ENCODE data around the gene HPD.
"Not testable (repeated sequence)": the region's sequence is repeated elsewhere in the genome, so short reads cannot be mapped to it uniquely, and the experiment has no call there.

The HPD gene

DNA sequence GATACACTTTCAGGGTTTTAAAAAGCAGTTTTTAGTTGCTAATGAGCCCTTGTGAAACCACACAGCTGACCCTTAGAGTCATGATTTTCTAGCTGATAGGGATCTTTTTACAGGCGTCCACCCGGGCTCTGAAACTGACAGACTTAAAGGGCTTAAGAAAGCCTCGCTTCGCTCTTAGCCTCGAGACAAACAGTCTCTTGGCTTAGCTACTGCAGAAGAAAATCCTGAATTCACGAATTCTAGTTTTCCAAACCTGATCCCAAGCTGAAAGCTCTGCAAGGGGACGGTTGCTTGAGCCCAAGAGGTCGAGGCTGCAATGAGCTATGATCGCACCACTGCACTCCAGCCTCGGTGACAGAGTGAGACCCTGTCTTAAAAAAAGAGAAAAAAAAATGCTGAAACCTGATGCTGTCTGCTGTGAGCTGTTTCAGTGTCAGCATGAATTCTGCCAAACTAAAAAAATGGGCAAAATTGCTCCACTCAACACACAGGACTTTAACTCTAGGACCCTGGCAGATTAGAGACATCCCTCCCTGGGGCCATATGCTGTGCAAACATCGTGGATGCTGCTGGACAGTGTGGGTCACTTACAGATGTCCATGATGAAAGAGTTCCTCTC is 3.1 kb upstream of the HPD start:
- DNase-seq = no peak

DNA sequence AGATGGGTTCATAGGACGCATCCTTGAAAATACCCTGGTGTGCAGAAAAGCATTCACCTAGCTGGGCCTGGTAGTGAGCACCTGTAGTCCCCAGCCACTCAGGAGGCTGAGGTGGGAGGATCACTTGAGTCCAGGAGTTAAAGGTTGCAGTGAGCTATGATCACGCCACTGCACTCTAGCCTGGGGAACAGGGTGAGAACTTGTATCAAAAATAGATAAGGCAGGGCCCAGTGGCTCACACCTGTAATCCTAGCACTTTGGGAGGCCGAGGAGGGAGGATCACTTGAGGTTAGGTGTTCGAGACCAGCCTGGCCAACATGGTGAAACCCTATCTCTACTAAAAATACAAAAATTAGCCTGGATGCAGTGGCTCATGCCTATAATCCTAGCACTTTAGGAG is 2.0 kb upstream of the HPD start:
- DNase-seq = not testable (repeated sequence)

DNA sequence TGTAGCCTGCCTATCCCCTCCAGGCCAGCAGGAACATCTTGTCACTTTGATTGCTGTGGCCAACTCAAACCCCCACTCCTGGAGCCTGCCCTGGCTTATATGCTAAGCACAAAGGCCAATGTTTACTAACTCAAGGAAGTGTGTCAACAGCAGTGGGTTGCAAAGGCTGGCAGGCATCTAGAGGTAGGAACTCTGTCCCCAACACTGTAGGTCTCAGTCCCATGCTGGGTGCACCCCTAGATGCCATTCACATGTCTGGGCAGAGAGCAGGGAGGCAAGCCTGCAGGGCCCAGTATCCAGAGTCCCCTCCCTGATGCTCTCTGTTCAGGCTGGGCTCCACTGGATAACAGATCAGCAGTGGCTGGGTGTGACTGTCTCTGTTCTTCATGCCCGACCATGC is 1.6 kb upstream of the HPD start:
- no peak for DNase-seq

DNA sequence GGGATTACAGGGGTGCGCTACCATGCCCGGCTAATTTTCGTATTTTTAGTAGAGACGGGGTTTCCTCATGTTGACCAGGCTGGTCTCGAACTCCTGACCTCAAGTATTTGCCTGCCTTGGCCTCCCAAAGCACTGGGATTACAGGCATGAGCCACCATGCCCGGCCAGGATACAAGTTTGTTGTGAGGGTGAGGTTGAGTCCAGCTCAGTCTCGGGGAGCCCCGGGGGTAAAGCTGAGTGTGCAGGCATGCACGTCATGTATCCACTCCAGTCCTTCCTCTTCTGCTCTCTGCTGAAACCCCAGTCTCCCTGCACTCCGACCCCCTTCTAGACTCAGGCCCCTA is 369 bp downstream of the HPD start:
- no peak for DNase-seq

DNA sequence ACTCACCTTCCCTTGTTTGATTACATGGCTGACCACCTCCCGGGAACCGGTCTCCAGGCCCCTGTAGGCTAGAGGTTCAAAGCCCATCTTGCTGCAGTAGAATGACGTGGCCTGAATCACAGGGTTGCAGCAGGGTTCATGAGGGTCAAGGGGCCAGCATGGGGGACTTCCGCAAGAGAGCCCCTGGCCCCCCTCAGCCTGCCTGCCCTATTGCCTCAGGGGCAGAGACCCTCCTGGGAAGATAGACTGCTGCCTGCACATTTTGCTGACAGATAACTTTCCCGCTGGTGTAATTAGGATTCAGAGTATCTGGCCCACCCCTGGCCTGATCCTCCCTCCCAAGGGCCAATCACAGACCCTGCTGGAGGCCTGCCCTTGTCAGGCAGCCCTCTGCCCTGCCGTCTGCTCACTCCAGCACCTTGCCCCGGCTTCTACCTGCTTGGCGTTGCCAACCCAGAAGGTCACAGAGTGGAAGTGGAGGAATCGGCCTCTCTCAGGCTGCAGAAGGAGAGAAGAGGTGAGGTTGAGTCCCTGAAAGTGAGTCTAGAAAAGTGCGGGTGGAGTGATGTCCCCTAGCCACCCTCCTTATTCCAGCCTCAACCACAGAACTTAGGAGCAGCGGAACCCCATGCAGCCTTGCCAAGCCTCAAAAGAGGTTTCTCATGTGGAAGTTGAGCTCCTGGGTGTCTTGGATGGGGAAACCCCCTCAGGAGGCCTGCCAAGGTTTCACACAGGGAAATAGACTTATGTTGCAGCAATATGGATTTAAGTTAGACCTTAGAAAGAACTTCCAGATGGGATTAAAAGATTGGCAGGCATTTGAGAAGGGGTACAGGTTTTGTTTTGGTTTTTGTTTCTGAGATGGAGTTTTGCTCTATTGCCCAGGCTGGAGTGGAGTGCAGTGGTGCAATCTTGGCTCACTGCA is 1.1 kb downstream of the HPD start:
- no peak for DNase-seq

DNA sequence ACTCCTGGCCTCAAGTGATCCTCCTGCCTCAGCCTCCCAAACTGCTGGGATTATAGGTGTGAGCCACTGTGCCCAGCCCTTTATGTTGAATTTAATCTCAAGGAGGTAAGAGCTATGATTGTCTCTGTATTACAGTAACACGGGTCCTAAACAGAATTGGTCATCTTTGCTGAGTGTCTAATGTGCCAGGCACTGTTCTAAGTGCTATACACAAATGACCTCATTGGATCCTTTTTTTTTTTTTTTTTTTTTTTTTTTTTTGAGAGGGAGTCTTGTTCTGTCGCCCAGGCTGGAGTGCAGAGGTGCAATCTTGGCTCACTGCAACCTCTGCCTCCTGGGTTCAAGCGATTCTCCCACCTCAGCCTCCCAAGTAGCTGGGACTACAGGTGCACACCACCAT is 6.3 kb downstream of the HPD start:
- not testable (repeated sequence) for DNase-seq

DNA sequence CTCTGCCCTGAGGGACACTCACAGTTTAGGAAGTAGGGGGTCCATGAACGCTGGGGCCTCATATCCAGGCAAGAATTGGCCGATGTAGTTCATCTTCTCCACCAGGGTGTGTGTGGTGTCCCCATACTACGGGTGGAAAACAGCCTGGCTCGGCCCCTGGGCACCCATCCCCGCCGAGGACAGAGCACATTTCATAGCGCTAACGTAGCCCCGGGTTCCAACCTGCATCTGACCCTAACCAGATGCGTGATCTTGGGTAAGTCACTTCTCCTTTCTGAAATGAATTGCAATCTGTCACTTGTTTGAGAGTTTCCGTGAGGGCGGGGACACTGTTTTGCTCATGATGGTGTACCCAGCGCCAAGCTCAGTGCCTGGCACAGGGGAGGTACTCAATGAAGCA is 9.0 kb downstream of the HPD start:
- DNase-seq = no peak

DNA sequence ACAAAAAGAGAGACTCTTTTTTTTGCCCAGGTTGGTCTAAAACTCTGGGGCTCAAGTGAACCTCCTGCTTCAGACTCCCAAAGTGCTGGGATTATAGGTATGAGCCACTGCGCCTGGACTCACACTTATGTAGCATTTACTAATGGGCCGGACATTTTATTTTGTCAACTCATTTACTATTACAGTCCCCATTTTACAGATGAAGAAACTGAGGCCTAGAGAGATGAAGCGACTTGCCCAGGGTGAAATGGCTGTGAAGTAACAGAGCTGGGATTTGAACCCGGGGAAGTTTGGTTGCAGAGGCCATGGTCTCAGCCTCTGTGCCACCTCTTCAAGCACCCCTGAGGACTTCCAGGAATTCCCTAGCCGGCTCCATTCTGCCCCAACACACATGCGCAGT is 9.4 kb downstream of the HPD start:
- DNase-seq = no peak

DNA sequence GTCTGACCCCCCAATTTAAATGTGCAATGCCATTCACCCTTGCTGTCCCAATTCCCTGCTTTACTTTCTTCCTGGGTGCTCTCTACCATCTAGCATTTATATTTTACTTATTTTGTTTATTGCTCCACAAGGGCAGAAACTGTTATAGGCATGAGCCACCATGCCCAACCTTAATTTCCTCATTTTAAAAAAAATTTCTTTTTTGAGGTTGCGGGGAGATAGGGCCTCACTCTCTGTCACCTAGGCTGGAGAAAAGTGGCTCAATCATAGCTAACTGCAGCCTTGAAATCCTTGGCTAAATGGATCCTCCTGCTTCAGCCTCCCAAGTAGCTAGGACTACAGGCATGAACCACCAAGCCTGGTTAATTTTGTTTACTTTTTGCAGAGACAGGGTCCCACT is 13.0 kb downstream of the HPD start:
- DNase-seq = no peak

DNA sequence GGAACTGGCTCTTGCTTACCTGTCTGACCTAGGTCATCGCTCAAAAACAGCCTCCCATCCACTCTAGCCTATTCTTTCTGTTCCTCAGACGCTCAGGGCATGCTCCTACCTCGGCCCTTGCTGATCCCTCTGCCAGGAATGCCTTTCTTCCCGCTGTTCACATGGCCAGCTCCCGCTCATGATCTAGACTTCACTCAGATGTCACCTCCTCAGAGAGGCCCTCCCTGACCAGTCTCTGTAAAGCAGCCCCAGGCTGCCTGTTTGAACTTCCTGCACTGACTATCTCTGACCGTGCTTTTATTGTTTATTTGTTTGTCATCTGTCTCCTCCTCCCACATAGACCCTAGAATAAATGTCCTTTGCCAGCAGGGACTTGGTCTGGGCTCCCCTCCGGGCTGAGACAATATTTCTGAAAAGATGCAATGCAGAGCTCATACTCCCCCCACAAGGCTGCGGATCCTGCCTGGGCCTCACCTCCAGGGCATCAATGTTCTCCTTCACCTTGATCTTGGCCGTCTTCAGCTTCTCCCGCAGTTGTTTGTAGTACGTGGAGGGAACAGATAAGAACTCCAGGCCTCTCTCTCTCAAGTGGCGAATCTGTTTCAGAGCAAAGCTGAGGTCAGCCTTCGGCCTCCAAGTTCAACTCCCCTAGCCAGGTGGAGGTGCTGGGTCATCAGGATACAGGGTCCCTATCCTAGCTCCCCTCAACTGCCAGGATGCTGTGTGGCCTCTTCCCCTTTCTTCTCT is 15.2 kb downstream of the HPD start:
- DNase-seq = no peak

DNA sequence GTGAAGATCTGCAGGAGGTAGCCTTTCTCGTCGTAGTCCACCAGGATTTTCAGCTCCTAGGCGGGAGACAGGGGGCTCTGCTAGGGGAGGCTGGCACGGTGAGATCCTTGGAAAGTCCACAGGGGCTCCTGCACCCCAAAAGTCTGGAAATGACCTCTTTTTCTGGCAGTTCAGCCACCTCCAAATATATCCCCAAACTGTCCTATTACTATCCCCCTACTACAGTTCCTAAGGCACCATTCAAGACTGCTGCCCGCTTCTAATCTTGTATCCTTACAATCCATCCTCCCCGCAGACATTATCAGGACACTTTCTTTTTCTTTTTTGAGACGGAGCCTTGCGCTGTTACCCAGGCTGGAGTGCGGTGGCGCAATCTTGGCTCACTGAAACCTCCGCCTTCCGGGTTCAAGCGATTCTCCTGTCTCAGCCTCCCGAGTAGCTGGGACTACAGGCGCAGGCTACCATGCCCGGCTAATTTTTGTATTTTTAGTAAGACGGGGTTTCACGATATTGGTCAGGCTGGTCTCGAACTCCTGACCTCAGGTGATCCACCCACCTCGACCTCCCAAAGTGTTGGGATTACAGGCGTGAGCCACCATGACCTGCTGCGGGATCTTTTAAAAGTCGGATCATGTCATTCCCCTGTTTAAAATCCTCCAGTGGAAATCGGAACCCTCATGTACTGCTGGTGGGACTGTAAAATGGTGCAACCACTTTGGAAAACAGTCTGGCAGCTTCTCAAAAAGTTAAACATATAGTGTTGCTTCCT is 18.5 kb downstream of the HPD start:
- DNase-seq = no peak

DNA sequence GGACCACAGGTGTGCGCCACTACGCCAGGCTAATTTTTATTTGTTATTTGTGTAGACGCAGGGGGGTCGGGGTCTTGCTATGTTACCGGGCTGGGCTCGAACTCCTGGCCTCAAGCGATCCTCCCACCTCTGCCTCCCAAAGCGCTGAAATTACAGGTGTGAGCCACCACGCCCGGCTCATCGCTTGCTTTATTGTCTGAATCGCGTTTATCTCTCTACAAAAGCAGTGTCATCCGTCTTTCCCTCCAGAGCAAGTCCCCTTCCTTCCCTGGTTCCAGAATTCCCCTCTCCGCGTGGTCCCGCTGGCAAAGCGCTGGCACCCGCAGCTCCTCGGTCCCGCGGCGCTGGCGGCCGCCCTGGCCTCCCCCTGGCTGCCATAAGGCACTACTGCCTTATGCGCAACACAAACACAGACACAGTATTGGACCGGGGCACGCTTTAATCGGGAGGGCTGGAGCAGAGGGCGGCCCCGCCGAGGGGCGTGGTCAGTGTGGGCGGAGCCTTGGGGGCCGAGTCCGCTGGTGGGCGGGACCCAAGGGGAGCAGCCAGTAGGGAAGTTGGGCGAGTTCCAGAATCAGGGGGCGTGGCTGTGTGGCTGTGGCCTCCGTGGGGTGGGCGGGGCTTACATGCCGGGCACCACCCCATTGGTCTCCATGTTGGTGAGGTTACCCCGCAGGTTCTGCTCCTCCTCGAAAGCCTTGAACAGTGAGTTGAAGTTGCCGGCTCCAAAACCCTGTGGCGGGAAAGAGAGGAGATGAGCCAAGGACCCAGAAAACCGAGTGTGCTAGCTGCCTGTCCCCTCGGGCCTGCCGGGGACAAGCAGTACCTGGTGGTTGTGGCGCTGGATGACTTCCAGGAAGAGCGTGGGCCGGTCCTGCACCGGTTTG is 19.3 kb downstream of the HPD start:
- peak; percentile 100 for DNase-seq

DNA sequence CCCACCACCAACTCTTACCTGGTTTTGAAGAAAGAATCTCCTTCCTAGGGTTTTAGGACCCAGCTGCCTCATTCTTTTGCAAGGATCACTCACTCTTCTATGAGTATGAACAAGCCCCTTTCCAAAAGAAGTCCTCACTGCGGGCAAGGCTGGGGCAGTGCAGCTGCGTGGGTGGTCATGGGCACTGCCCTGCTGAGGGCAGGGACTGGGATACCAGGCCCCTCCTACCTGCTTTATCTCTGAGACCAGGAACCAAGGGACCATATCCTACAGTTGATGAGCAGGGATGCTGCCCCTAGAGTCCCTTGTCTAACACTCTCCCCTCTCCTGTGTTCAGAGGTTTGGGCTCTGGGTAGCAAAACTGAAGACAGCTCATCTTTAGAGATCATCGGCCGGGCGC is 20.5 kb downstream of the HPD start:
- DNase-seq = no peak

DNA sequence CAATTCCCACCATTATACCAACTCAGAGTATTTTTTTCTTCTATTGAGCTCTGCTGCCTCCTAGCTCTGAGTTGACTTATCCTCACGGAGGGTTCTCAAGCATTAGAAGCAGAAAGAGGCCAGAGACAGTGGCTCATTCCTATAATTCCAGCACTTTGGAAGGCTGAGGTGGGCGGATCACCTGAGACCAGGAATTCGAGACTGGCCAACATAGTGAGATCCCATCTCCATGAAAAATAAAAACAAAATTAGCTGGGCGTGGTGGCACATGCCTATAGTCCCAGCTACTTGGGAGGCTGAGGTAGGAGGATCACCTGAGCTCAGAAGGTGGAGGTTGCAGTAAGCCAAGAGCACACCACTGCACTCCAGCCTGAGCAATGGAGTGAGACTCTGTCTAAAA is 21.0 kb downstream of the HPD start:
- DNase-seq = no peak

DNA sequence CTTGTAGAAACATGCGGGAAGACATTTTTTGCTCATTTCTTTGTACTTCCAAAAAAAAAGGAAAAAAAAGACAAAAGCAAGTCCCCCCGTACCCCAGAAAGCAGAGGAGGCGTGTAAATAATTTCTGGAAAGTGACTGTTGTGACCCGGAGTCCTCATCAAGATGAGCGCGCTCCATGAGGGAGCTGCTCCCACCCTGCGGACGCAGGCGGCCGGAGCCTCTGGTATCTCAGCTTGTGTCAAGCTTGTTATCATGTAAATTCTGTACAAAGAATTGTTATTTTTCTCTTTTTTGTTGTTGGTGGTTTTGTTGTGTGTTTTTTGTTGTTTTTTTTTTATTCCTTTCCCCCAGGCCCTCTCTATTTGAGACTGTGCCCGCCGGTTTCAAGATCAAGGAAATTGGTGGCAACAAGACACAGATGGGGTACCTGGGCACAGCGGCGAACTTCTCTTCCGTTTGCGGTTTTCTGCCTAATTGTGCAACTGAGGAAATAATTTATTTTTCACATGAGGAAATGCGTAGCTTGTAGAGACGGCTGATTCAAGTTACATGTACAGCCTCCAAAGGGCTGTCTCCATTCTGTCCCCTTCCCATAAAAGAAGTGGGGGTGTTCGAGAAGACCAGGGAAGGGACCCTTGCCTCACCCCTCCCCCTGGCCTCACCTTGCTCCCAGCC is 27.0 kb downstream of the HPD start:
- DNase-seq = no peak

DNA sequence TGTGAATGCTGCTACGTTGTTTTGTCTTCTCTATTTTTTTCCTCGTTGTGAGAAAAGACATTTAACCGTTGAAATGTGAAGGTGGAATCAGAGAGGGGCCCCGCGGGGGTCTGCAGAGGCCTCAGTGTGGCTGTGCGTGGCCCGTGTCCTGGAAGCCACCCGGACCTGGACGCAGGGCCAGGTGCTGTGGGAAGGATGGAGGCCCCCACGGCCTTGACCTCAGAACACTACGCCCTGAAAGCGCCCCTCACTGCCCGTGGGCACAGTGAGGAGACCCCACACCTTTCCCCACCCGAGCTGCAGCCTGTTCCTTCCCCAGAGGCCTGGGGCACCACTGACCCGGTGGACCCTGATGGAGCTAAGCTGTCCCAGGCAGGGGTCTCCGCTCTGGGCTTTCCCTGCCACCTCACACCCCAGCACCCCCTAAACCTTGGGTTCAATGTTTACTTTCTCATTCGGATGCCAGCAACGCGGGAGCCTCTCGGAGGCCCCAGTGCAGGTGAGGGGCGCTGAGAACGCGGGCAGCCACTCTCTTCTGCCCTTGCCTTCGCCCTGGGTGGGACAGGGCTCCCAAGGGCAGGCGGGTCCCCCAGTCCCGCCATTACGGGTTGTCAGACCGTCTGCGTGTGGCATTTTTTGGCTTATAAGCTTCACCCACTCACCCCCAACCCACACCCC is 27.9 kb downstream of the HPD start:
- DNase-seq = no peak

DNA sequence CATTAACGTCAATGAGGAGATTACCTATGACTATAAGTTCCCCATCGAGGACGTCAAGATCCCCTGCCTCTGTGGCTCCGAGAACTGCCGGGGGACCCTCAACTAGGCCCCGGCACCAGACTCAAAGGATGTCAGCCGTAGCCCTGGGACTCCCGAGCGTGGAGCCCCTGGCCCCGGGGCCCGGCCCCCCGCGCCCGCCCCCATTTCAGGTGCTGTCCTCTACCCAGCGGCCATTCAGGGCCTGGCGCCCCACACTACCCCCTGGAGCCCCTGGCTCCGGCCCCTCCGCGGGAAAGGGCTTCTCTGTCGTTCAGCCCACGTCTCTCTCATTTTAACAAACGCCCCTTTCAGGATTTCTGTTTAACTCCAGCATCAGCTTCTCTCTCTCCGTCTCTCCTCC is 28.5 kb downstream of the HPD start:
- DNase-seq = no peak

DNA sequence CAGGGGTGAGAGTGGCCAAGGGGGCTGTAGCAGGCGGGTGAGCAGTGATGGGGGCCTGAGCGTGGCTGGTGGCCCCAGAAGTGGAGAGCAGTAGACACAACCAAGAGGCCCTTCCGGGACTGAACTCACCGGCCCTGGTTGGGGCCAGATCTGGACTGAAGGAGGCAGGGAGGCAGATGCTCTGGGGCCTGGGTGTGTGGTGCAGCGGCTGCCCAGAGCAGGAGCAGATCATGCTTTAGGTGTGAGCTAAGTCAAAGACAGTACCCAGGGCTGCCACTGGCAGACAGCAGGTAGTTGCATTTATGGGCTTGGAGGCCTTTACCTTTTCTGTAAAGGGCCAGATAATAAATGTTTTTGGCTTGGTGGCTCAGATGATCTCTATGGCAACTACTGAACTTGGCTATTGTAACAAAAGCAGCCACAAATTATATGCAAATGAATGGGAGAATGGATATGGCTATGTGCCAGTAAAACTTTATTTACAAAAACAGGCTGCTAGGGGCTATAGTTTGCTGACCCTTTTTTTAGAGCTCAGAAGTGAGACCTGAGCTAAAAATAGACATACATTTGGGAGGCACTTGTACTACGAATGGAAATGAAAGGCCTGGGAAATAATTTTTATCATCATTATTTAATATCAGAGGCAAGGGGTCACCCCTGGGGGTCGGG is 29.3 kb downstream of the HPD start:
- DNase-seq = no peak

DNA sequence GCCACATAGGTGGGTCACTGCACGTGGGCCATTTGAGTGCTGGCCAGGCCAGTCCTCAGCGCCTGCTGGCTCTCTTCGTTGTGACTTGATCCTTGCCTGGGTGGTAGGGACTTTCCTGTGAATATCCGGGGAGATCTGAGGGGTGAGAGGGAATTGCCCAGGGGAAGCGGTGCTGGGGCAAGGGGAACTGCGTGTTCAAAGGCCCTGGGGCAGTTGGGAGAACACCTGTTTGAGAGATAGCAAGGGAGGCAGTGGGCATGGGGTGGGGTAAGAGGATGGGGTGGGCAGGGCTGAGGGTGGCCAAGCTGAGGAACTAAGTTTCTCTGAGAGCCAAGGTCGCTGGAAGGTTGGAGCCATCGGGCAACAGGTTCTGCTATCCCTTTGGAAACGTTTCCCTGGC is 29.8 kb downstream of the HPD start:
- DNase-seq = no peak

DNA sequence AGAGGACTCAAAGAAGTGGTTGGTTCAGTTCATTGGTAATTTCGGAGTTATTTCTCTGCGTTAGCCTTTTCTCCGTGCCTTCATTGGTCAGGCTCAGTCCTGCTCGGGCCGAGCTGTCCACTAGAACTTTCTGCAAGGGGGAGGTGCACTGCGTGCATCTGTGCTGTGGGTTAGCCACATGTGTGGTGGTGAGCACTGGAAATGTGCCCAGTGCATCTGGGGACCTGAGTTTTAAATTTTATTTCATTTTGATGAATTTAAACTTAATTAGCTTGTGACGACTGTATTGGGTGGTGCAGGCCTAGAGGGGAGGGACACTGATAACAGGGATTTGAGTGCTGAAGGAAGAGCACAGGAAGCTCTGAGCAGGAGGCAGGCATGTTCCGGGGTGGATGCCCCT is 30.4 kb downstream of the HPD start:
- DNase-seq = no peak

Data from activated naive CD4-positive, alpha-beta T cell treated with Interleukin-2 at 50 U/mL for 16 hours (primary cell).